ENCODE results near the gene MPPED1. TPM values are rescaled to one million over a fixed set of nuclear protein-coding genes. Genes with fewer than 3 reads are reported as not detected.

MPPED1 gene
- total RNA-seq, 1 experiment from 2014 or later: 0.35 TPM

- CTCF ChIA-PET: interaction anchor here (1.6 kb wide), 1 partner anchor 37 kb away, joined by 5 read pairs; no protein-coding TSS in a partner anchor
These were observed 66.2 kb downstream of the MPPED1 start for GRCh38 chr22:43477966-43478365.

GRCh38 chr22:43478621-43479300 is 66.9 kb downstream of the MPPED1 start:
- ChIA-PET POLR2A (no interaction called here), CTCF (interaction anchor here (1.6 kb wide), 1 partner anchor 37 kb away, joined by 5 read pairs; no protein-coding TSS in a partner anchor)
- Mint-ChIP-seq H3K4me1 (peaks cover 13% of the 10 kb centered on the region), H3K36me3 (no peaks in the 10 kb centered on the region), H3K27ac (no peak overlapping the region), H3K9me3 (no peaks in the 10 kb centered on the region), H3K27me3 (ENCODE audit: low read depth) (no peaks in the 10 kb centered on the region; the same call in 1 of the 2 replicates), H3K4me3 (no peak overlapping the region)
- TF ChIP-seq ARID4B (CRISPR knock-in tag; IDR thresholded peaks at IDR 0.05; ENCODE audit: borderline replicate concordance) (no peak), ZNF219 (CRISPR knock-in tag; IDR thresholded peaks at IDR 0.05; ENCODE audit: borderline replicate concordance) (no peak), MXD4 (CRISPR knock-in tag; IDR thresholded peaks at IDR 0.05; ENCODE audit: borderline replicate concordance) (no peak), GABPB1 (CRISPR knock-in tag; IDR thresholded peaks at IDR 0.05) (no peak), ESRRA (CRISPR knock-in tag; IDR thresholded peaks at IDR 0.05; ENCODE audit: borderline replicate concordance) (no peak), HMGXB4 (CRISPR knock-in tag; IDR thresholded peaks at IDR 0.05) (no peak), TEAD1 (CRISPR knock-in tag; IDR thresholded peaks at IDR 0.05) (no peak), ETV6 (CRISPR knock-in tag; IDR thresholded peaks at IDR 0.05) (no peak), ZMAT4 (CRISPR knock-in tag; IDR thresholded peaks at IDR 0.05) (no peak)
- no peak for DNase-seq (ENCODE audit: low spot score)
- ATAC-seq: no peak

More at GRCh38 chr22:43477966-43478365, 66.2 kb downstream of the MPPED1 start:
- Mint-ChIP-seq H3K27ac (no peak overlapping the region), H3K9me3 (no peaks in the 10 kb centered on the region), H3K4me3 (no peak overlapping the region), H3K4me1 (peaks cover 13% of the 10 kb centered on the region), H3K36me3 (no peaks in the 10 kb centered on the region), H3K27me3 (ENCODE audit: low read depth) (no peaks in the 10 kb centered on the region; the same call in 1 of the 2 replicates)
- POLR2A ChIA-PET: no interaction called here
- no peak for DNase-seq (ENCODE audit: low spot score)
- TF ChIP-seq IRF2 (CRISPR knock-in tag; IDR thresholded peaks at IDR 0.05; ENCODE audit: borderline replicate concordance, low read depth) (no peak), RELA (CRISPR knock-in tag; IDR thresholded peaks at IDR 0.05; ENCODE audit: borderline replicate concordance) (no peak), TEAD1 (CRISPR knock-in tag; IDR thresholded peaks at IDR 0.05) (no peak), ETV6 (CRISPR knock-in tag; IDR thresholded peaks at IDR 0.05) (no peak), CREB1 (CRISPR knock-in tag; IDR thresholded peaks at IDR 0.05) (no peak), HMGA2 (CRISPR knock-in tag; IDR thresholded peaks at IDR 0.05) (no peak), MAX (CRISPR knock-in tag; IDR thresholded peaks at IDR 0.05) (no peak), ZNF219 (CRISPR knock-in tag; IDR thresholded peaks at IDR 0.05; ENCODE audit: borderline replicate concordance) (no peak)
- ATAC-seq: no peak

Measured in WTC11 (cell line).